Lung (tissue), 12 donors: ENCODE results near the gene UST. TPM values are rescaled to one million over a fixed set of nuclear protein-coding genes. Genes with fewer than 3 reads are reported as not detected.

Experiments
- ATAC-seq: fragments of 200-7000 bp; cut with Tn5 transposase; one replicate; pipeline ENCODE4 v1.9.1; 2020; ENCODE audit warnings: moderate number of reproducible peaks; ENCODE audit not compliant: insufficient read depth, low FRiP score
- DNase-seq, 3 donors: peaks; one replicate each; pipeline ENCODE4 v3.0.0-alpha.2; 2013 to 2017
- H3K27ac ChIP-seq, 2 donors: one replicate each; pipeline ENCODE4 v1.5.1; 2013; ENCODE audit warnings: mild to moderate bottlenecking in 2 of 2, moderate library complexity in 2 of 2, control low read depth in 1 of 2, inconsistent platforms in 1 of 2, low read depth in 1 of 2, low read length in 1 of 2
- H3K27me3 ChIP-seq, 3 donors: one replicate each; pipeline ENCODE4 v1.5.1; 2013; ENCODE audit warnings: low read length in 2 of 3; ENCODE audit not compliant: control insufficient read depth in 3 of 3, insufficient read depth in 3 of 3
- H3K36me3 ChIP-seq, 4 donors: one replicate each; pipeline ENCODE4 v1.5.1; 2013; ENCODE audit warnings: low read length in 4 of 4, mild to moderate bottlenecking in 1 of 4, moderate library complexity in 1 of 4; ENCODE audit not compliant: control insufficient read depth in 4 of 4, insufficient read depth in 4 of 4
- H3K4me1 ChIP-seq, 5 donors: one replicate each; pipeline ENCODE4 v1.5.1; 2013; ENCODE audit warnings: low read length in 5 of 5, mild to moderate bottlenecking in 2 of 5, moderate library complexity in 1 of 5; ENCODE audit not compliant: control insufficient read depth in 5 of 5, insufficient read depth in 5 of 5
- H3K4me3 ChIP-seq: one replicate; pipeline ENCODE4 v1.5.1; 2013; ENCODE audit warnings: mild to moderate bottlenecking, control low read depth, moderate library complexity
- H3K9ac ChIP-seq, 2 donors: one replicate each; pipeline ENCODE4 v1.5.1; 2013; ENCODE audit warnings: low read length in 2 of 2, control low read depth in 1 of 2; ENCODE audit not compliant: insufficient read depth in 1 of 2
- H3K9me3 ChIP-seq, 4 donors: one replicate each; pipeline ENCODE4 v1.5.1; 2013; ENCODE audit warnings: low read length in 3 of 4, mild to moderate bottlenecking in 1 of 4, moderate library complexity in 1 of 4; ENCODE audit not compliant: control insufficient read depth in 4 of 4, insufficient read depth in 3 of 4
- CTCF ChIP-seq: IDR thresholded peaks from 2 replicates; pipeline ENCODE4 v1.5.1; 2012; ENCODE audit warnings: mild to moderate bottlenecking; ENCODE audit errors: control extremely low read depth, extremely low read depth
- WGBS, 2 donors: extraction: QIAGEN DNeasy Blood & Tissue Kit; methylation state at CpG; one replicate each; pipeline ENCODE4 v1.1.7; 2013; 5-methylcytosine and 5-hydroxymethylcytosine counted together
- polyA plus RNA-seq, 2 donors: library from polyadenylated mRNA; stranded (reverse); fragments of 200-250 nt; gene quantifications; one replicate each; pipeline ENCODE4 v1.2.1, GENCODE V29; 2013
- total RNA-seq, 2 donors: library from RNA; depleted of rRNA in 1 of 2; stranded (reverse); fragments of >200 nt in 1 of 2; gene quantifications; one replicate each; pipeline ENCODE4 v1.2.1, GENCODE V29; 2014 to 2021
- donor health status: control.
- donor health status: control.
- donor health status: Bipolar disorder and iron deficiency.
- donor health status: healthy.
- donor health status: DM: yes; HTN: yes; CAD: no.

UST gene
- total and polyA plus RNA-seq, 4 donors, result 4.5 to 24.0 (median 7.1) TPM

GRCh38 chr6:149108038-149108748 is 361.4 kb downstream of the UST start:
- no peak for TF ChIP-seq CTCF
- Histone ChIP-seq H3K27me3 (no peaks in the 10 kb centered on the region), H3K4me3 (no peak overlapping the region), H3K27ac (no peak overlapping the region), H3K4me1 (peaks cover 0 to 2% (median 0%) of the 10 kb centered on the region in 5 donors), H3K36me3 (no peaks in the 10 kb centered on the region), H3K9ac (no peak overlapping the region), H3K9me3 (peaks cover 0 to 3% (median under 1%) of the 10 kb centered on the region in 4 donors)
- no peak for ATAC-seq
- WGBS, 2 donors, result 87 to 91% methylated on average over 5 of the region's 5 CpGs
- peak in 2 of 3 donors; percentile 63 to 70 for DNase-seq

GRCh38 chr6:149108749-149109100 is 361.9 kb downstream of the UST start:
- H3K9me3 ChIP-seq, result peaks cover 0 to 6% (median 1%) of the 10 kb centered on the region in 4 donors
- H3K4me1 ChIP-seq, result peaks cover 0 to 2% (median 0%) of the 10 kb centered on the region in 5 donors
- no peak overlapping the region for H3K27ac ChIP-seq
- 91 to 97% methylated on average over 3 of the region's 3 CpGs for WGBS, 2 donors
- no peak for ATAC-seq
- no peak overlapping the region for H3K9ac ChIP-seq
- H3K4me3 ChIP-seq, result no peak overlapping the region
- TF ChIP-seq CTCF, result no peak
- H3K36me3 ChIP-seq, result no peaks in the 10 kb centered on the region
- DNase-seq, result no peak
- H3K27me3 ChIP-seq, result no peaks in the 10 kb centered on the region

- Histone ChIP-seq H3K27ac (no peak overlapping the region), H3K4me1 (peaks cover 0 to 2% (median 0%) of the 10 kb centered on the region in 5 donors), H3K27me3 (no peaks in the 10 kb centered on the region), H3K36me3 (no peaks in the 10 kb centered on the region), H3K9me3 (peaks cover 0 to 6% (median 1%) of the 10 kb centered on the region in 4 donors), H3K4me3 (no peak overlapping the region), H3K9ac (no peak overlapping the region)
- 93% methylated on average over 5 of the region's 5 CpGs for WGBS, 2 donors
- no peak for TF ChIP-seq CTCF
- ATAC-seq, result no peak
- no peak for DNase-seq
Observed at GRCh38 chr6:149109397-149110070, 362.7 kb downstream of the UST start.
